GM21367 (cell line): ENCODE measurements around the gene PSENEN.
"Not testable (repeated sequence)": the region's sequence is repeated elsewhere in the genome, so short reads cannot be mapped to it uniquely, and the experiment has no call there.

ENCODE experiments used
- ATAC-seq: cut with Tn5 transposase; IDR thresholded peaks from one replicate; pipeline ENCODE4 v1.9.1; 2021; ENCODE audit not compliant: unreplicated experiment

The PSENEN gene

GRCh38 chr19:35787227-35787799 is 41.9 kb downstream of the PSENEN start:
- ATAC-seq: no peak

DNA sequence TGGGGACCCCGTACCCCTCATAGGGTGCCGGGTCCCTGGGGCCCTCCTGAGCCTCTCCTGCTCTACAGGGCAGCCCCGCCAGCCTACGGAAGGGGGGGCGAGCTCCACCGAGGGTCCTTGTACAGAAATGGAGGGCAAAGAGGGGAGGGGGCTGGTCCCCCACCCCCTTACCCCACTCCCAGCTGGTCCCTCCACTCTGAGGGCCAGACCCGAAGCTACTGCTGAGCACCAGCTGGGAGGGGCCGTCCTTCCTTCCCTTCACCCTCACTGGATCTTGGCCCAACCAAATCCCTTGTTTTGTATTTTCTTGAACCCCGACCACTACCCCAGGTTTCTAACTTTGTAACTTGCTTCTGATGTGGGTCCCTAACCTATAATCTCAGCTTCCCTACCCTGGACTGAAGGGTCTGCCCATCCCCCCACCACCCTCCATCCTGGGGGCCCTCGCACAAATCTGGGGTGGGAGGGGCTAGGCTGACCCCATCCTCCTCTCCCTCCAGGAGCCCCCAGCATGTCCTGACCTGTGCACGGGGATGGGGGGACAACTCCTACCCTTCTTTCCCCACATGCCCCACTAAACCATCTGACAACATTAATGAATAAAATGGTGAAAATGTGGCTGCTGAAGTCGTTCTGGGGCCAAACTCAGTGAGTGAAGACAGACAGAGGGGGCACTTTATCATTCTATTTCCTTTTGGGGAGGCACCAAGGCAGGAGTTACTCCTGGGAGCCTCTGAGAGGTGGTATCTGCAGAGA is 42.9 kb downstream of the PSENEN start:
- no peak for ATAC-seq

DNA sequence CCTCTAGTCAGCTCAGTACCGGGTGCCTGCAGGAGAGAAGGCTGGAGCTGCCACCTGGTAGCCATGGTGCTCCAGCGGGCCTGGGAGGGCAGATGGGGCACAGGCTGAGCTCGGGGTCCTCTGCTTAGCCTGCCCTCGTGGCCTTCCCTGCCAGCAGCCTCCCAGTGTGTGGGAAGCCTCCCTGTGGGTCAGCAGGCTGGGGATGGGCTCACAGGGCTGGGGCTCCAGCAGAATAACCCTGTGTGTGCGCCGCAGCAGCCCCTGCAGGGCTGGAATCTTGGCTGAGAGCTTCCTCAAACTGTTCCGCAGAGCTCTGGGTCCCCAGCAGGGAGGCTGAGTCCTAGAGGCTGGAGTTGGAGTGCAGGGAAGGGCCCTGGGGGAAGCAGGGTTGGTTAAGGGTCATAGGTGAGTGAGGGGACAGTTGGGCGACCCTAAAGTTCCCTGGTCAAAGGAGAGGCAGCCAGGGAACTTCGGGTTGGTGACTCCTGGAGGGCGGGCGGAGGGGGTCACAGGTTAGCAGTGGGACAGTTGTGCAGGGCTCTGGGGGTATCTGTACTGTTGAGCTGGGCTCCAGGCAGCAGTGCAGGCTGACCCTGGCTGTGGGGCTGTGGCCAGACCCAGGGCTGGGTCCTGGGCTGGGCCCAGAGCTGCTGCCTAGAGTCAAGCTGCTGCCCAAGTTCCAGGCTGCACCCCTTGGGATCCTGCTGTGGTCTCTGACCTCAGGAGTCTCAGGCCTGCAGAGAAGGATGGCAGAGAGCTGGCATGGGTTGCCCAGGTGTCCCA is 43.9 kb downstream of the PSENEN start:
- ATAC-seq: no peak

GRCh38 chr19:35789978-35790944 is 44.8 kb downstream of the PSENEN start:
- no peak for ATAC-seq

DNA sequence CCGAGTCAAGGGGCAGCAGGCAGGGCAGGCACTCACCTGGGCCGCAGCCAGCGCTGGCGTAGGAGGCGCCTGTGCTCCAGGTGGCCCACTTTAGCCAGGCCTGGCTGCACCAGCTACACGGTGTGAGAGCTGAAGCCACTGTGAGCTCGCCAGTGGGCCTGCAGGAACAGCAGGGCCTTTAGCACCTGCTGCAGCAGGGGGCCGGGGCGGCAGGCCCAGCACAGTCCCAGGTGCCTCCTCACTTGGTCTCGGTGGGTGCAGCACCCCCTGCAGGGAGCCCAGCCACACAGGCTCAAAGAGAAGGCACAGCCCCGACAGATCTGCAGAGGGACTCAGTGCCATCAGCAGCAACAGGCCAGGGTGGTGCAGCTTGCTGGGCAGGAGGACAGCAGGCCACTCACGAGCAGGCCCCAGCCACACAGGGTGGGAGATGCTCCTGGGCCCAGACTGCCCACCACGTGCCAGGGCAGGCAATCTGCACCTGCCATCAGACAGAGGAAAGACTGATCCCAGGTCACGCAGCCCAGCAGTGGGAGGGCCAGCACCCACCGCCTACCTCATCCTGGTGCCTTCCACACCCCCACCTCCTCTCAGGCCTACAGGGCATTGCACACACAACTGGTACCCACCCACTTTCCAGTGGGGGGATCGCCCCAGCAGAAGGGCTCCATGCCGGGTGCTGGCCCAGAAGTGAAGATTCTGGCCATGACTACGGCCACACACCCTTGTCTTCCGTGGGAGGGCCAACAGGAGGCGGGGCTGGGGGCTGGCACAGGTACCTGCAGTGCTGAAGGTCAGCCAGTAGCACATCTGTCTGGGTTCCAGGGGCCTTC is 45.7 kb downstream of the PSENEN start:
- no peak for ATAC-seq

- no peak for ATAC-seq
Observed at GRCh38 chr19:35791814-35792279, 46.4 kb downstream of the PSENEN start.

GRCh38 chr19:35792312-35792711 is 46.9 kb downstream of the PSENEN start:
- no peak for ATAC-seq

DNA sequence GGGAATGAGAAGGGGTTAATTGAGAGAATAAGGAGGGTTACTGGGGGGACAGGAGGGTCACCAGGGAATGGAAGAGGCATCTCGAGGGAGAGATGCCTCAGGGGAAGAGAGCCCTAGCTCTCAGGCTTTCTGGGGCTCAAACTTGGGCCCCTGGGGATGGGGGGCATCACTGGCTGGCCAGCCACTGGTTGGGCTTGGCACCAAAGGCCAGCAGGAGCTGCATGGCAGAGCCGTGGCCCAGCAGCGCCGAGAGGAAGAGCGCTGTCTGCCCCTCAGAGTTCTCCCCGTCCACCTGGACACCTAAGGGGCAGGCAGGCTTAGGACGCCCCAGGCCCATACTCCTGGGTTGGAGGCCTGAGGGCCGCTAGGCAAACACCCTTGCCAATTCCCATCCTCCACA is 47.4 kb downstream of the PSENEN start:
- ATAC-seq: no peak

DNA sequence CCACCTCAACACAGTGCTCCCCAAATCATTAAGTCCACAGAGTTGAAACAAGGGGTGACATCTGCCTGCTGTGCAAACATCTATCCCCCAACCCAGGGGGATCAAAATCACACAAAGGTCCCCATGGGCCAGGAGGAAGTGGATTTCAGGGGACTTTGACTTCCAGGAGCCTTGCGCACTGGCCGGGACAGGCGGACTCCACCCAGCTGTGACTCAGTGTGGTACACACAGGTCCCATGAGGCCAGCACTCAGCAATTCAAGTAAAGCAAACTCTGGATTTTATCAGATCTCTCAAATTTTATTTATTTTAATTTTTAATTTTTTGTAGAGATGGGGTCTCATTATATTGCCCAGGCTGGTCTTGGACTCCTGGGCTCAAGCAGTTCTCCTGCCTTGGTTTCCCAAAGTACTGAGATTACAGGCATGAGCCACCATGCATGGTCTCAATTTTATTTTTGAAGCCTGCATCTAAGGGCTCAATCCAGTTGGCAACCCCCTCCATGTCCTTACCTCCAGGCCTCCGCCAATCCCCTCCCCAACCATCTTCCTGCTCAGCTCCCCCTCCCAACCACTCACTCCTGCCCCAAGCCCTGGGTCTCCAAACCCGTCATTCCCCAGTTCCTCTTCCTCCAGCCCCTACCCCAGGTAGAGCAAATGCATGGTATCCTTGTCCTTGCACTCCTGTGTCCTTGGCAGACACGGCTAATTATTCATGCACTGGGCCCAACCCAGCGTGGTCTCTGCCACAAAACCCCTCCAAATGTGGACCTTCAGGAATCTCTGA is 48.1 kb downstream of the PSENEN start:
- no peak for ATAC-seq

GRCh38 chr19:35795564-35795963 is 50.1 kb downstream of the PSENEN start:
- not testable (repeated sequence) for ATAC-seq
